HCT116 (cell line): Measurements from ENCODE around the gene ITGA1. TPM values are rescaled to one million over a fixed set of nuclear protein-coding genes. Genes with fewer than 3 reads are reported as not detected.
"Not testable (repeated sequence)": the region's sequence is repeated elsewhere in the genome, so short reads cannot be mapped to it uniquely, and the experiment has no call there.

Experiments
- ATAC-seq: fragments of 200-7000 bp; cut with Tn5 transposase; 2 replicates; pipeline ENCODE4 v1.9.1; 2020; ENCODE audit warnings: mild to moderate bottlenecking, moderate library complexity
- BruUV-seq: library from RNA; stranded (reverse); fragments of 400-500 nt; replicated peaks from 2 replicates; lab custom pipeline; 2021; lab: Mats Ljungman, UMichigan
- CTCF ChIA-PET: fragments of 300-600 bp; sonication (Branson Sonifier 250); formaldehyde crosslinking; loops from one replicate; lab custom pipeline; 2021; ENCODE audit warnings: antibody characterized with exemption; lab: Charles Lee
- POLR2A ChIA-PET: fragments of 300-600, 350-600 bp; sonication (Branson Sonifier 250); formaldehyde crosslinking; loops from one replicate; lab custom pipeline; 2021; ENCODE audit warnings: antibody characterized with exemption; lab: Charles Lee
- RAD21 ChIA-PET, 2 experiments: fragments of 300-600 bp; sonication (Branson Sonifier 250); formaldehyde crosslinking; loops; one replicate each; lab custom pipeline; 2023; ENCODE audit warnings: low total read pairs in 2 of 2; ENCODE audit not compliant: uncharacterized antibody in 2 of 2, unreplicated experiment in 2 of 2, low non-redundant PET in 1 of 2; lab: Charles Lee
- DNase-seq: peaks from one replicate; pipeline ENCODE4 v3.0.0-alpha.2; 2010; ENCODE audit warnings: low read depth, low spot score
- H2AFZ ChIP-seq: fragments of 200-600 bp; shearing (Covaris generic), sonication (generic); 2 replicates; pipeline ENCODE4 v1.6.1; 2017; ENCODE audit warnings: low read depth, mixed run types, mixed read lengths, antibody characterized with exemption, low read length; ENCODE audit not compliant: poor library complexity, severe bottlenecking
- H3K27ac ChIP-seq: 2 replicates; pipeline ENCODE4 v1.5.1; 2012; ENCODE audit warnings: low read depth, low read length
- H3K27me3 ChIP-seq: fragments of 200-600 bp; sonication (generic); 2 replicates; pipeline ENCODE4 v1.6.1; 2016; ENCODE audit warnings: mixed run types, low read length, mixed read lengths; ENCODE audit not compliant: insufficient read depth
- H3K36me3 ChIP-seq, 2 experiments: fragments of 200-500 bp in 1 of 2; fragments of 200-600 bp in 1 of 2; sonication (Bioruptor generic) in 1 of 2; sonication (generic) in 1 of 2; 2 replicates each; pipeline versions ENCODE4 v1.5.1 to v1.6.1; 2014 to 2016; ENCODE audit warnings: low read length in 2 of 2, inconsistent platforms in 1 of 2, mixed read lengths in 1 of 2, mixed run types in 1 of 2; ENCODE audit not compliant: insufficient read depth in 2 of 2, control insufficient read depth in 1 of 2
- H3K4me1 ChIP-seq, 2 experiments: fragments of 200-600 bp in 1 of 2; sonication (generic) in 1 of 2; 2 replicates each; pipeline versions ENCODE4 v1.5.1 to v1.6.1; 2012 to 2017; ENCODE audit warnings: low read length in 2 of 2, inconsistent platforms in 1 of 2, mild to moderate bottlenecking in 1 of 2, mixed read lengths in 1 of 2, mixed run types in 1 of 2, moderate library complexity in 1 of 2; ENCODE audit not compliant: insufficient read depth in 2 of 2, control insufficient read depth in 1 of 2
- H3K4me2 ChIP-seq: fragments of 200-600 bp; sonication (generic); 2 replicates; pipeline ENCODE4 v1.6.1; 2017; ENCODE audit warnings: mixed run types, low read length, mixed read lengths
- H3K4me3 ChIP-seq, 2 experiments: fragments of 200-600 bp in 1 of 2; sonication (generic) in 1 of 2; replicated peaks in 1 of 2; 2 replicates each; pipeline ENCODE4 v1.5.1; 2011 to 2016; ENCODE audit warnings: low read length in 2 of 2, control low read depth in 1 of 2, low read depth in 1 of 2, mild to moderate bottlenecking in 1 of 2, mixed read lengths in 1 of 2, mixed run types in 1 of 2
- H3K79me2 ChIP-seq: fragments of 200-600 bp; sonication (generic); 2 replicates; pipeline ENCODE4 v1.6.1; 2017; ENCODE audit warnings: mild to moderate bottlenecking, mixed run types, low read length, moderate library complexity, mixed read lengths; ENCODE audit not compliant: insufficient read depth
- H3K9ac ChIP-seq: fragments of 200-600 bp; sonication (generic); 2 replicates; pipeline ENCODE4 v1.6.1; 2016; ENCODE audit warnings: low read length, mixed read lengths
- H3K9me2 ChIP-seq: fragments of 200-600 bp; sonication (generic), shearing (Covaris generic); 2 replicates; pipeline ENCODE4 v1.6.1; 2017; ENCODE audit warnings: mixed run types, mild to moderate bottlenecking, moderate library complexity; ENCODE audit not compliant: insufficient read depth
- H3K9me3 ChIP-seq, 2 experiments: fragments of 200-500 bp in 1 of 2; fragments of 200-600 bp in 1 of 2; sonication (Bioruptor generic) in 1 of 2; sonication (generic) in 1 of 2; 2 replicates each; pipeline ENCODE4 v1.6.1; 2014 to 2017; ENCODE audit warnings: low read length in 2 of 2, mixed read lengths in 2 of 2, inconsistent platforms in 1 of 2, low read depth in 1 of 2, mild to moderate bottlenecking in 1 of 2, mixed run types in 1 of 2, moderate library complexity in 1 of 2; ENCODE audit not compliant: control insufficient read depth in 1 of 2, insufficient read depth in 1 of 2
- H4K20me1 ChIP-seq: fragments of 200-600 bp; sonication (generic), shearing (Covaris generic); 2 replicates; pipeline ENCODE4 v1.6.1; 2017; ENCODE audit warnings: mixed run types, mild to moderate bottlenecking, moderate library complexity; ENCODE audit not compliant: insufficient read depth
- CEBPB ChIP-seq: IDR thresholded peaks from 2 replicates; pipeline ENCODE4 v1.6.1; 2012; ENCODE audit warnings: low read depth
- ELF1 ChIP-seq: IDR thresholded peaks from 2 replicates; pipeline ENCODE4 v1.6.1; 2012; ENCODE audit warnings: low read depth, borderline replicate concordance
- EZH2 ChIP-seq: fragments of 200-600 bp; sonication (generic); IDR thresholded peaks from 2 replicates; pipeline ENCODE4 v1.6.1; 2017; ENCODE audit warnings: antibody characterized with exemption, mixed run types
- POLR2A ChIP-seq: IDR thresholded peaks from 2 replicates; pipeline ENCODE4 v1.7.0; 2011; ENCODE audit warnings: borderline replicate concordance; ENCODE audit not compliant: insufficient read depth, insufficient read length; ENCODE audit errors: extremely low read depth
- RAD21 ChIP-seq: IDR thresholded peaks from 2 replicates; pipeline ENCODE4 v1.6.1; 2012; ENCODE audit warnings: low read depth, mild to moderate bottlenecking
- SIN3A ChIP-seq: IDR thresholded peaks from 2 replicates; pipeline ENCODE4 v1.6.1; 2012; ENCODE audit warnings: low read depth
- SP1 ChIP-seq: IDR thresholded peaks from 2 replicates; pipeline ENCODE4 v1.6.1; 2012; ENCODE audit warnings: low read depth
- ZBTB33 ChIP-seq: IDR thresholded peaks from 2 replicates; pipeline ENCODE4 v1.6.1; 2011; ENCODE audit warnings: mild to moderate bottlenecking, low read length, moderate library complexity; ENCODE audit not compliant: insufficient replicate concordance; ENCODE audit errors: extremely low read depth
- intact Hi-C: fragments of 100-400 bp; cut with micrococcal nuclease; formaldehyde crosslinking; loops from 2 replicates; pipeline ENCODE4 v1.10.0; 2022
- total RNA-seq: library from RNA; stranded (reverse); gene quantifications from one replicate; pipeline ENCODE4 v1.2.1, GENCODE V29; 2021; ENCODE audit not compliant: unreplicated experiment
- TF ChIP-seq, protein P1 (sequence below): IDR thresholded peaks from 2 replicates; pipeline ENCODE4 v1.6.1; 2012; ENCODE audit warnings: low read depth

Gene ITGA1
- total RNA-seq, 1 experiment from 2014 or later: 1.8 TPM

GRCh38 chr5:52846182-52846842, 58.6 kb downstream of the ITGA1 start:
- no peaks in the 10 kb centered on the region for H3K9me2 ChIP-seq
- H3K36me3 ChIP-seq: no peaks in the 10 kb centered on the region
- ChIA-PET RAD21 (no interaction called here), CTCF (no interaction called here), POLR2A (no interaction called here)
- H3K4me1 ChIP-seq: no peaks in the 10 kb centered on the region
- DNase-seq: no peak
- H3K27ac ChIP-seq: no peak overlapping the region
- no peak for ATAC-seq
- no peaks in the 10 kb centered on the region for H3K9me3 ChIP-seq
- no TSS peak for BruUV-seq
- no peak overlapping the region for H2AFZ ChIP-seq
- no peak overlapping the region for H3K4me3 ChIP-seq
- no peaks in the 10 kb centered on the region for H3K79me2 ChIP-seq
- TF ChIP-seq ZBTB33 (no peak), EZH2 (no peak), ELF1 (no peak), SP1 (no peak), CEBPB (no peak), RAD21 (no peak), SIN3A (no peak), POLR2A (no peak)
- TF ChIP-seq, protein P1, sequence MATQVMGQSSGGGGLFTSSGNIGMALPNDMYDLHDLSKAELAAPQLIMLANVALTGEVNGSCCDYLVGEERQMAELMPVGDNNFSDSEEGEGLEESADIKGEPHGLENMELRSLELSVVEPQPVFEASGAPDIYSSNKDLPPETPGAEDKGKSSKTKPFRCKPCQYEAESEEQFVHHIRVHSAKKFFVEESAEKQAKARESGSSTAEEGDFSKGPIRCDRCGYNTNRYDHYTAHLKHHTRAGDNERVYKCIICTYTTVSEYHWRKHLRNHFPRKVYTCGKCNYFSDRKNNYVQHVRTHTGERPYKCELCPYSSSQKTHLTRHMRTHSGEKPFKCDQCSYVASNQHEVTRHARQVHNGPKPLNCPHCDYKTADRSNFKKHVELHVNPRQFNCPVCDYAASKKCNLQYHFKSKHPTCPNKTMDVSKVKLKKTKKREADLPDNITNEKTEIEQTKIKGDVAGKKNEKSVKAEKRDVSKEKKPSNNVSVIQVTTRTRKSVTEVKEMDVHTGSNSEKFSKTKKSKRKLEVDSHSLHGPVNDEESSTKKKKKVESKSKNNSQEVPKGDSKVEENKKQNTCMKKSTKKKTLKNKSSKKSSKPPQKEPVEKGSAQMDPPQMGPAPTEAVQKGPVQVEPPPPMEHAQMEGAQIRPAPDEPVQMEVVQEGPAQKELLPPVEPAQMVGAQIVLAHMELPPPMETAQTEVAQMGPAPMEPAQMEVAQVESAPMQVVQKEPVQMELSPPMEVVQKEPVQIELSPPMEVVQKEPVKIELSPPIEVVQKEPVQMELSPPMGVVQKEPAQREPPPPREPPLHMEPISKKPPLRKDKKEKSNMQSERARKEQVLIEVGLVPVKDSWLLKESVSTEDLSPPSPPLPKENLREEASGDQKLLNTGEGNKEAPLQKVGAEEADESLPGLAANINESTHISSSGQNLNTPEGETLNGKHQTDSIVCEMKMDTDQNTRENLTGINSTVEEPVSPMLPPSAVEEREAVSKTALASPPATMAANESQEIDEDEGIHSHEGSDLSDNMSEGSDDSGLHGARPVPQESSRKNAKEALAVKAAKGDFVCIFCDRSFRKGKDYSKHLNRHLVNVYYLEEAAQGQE: no peak
- no peaks in the 10 kb centered on the region for H4K20me1 ChIP-seq
- H3K4me2 ChIP-seq: no peak overlapping the region
- no peak overlapping the region for H3K9ac ChIP-seq
- intact Hi-C loops: no loop called here
- no peaks in the 10 kb centered on the region for H3K27me3 ChIP-seq

GRCh38 chr5:52848688-52849087, 61.0 kb downstream of the ITGA1 start:
- H3K9ac ChIP-seq, H3K9me2 ChIP-seq, CTCF ChIA-PET, H3K36me3 ChIP-seq, DNase-seq, H3K4me1 ChIP-seq, intact Hi-C loops, H4K20me1 ChIP-seq, H3K9me3 ChIP-seq, POLR2A ChIA-PET, BruUV-seq, H3K27ac ChIP-seq, H3K4me2 ChIP-seq, H3K4me3 ChIP-seq, H2AFZ ChIP-seq, H3K79me2 ChIP-seq, RAD21 ChIA-PET, ATAC-seq, H3K27me3 ChIP-seq: not testable (repeated sequence)
